Thyroid gland (tissue), 4 donors: ENCODE data around the gene PRR14.

Experiments
- POLR2A ChIP-seq, 2 donors: fragments of 450-650 bp; IDR thresholded peaks; one replicate each; pipeline ENCODE4 v1.6.1; 2017; ENCODE audit warnings: antibody characterized with exemption in 2 of 2, mild to moderate bottlenecking in 2 of 2, moderate library complexity in 1 of 2
- TF ChIP-seq, protein P1 (sequence below), 6 experiments: fragments of 200-600 bp in 3 of 6; fragments of 450-650 bp in 3 of 6; sonication (generic) in 3 of 6; IDR thresholded peaks; one replicate each; pipeline ENCODE4 v1.5.1; 2016 to 2019; ENCODE audit warnings: antibody characterized with exemption in 6 of 6, mild to moderate bottlenecking in 2 of 6, inconsistent platforms in 1 of 6, moderate library complexity in 1 of 6

DNA sequence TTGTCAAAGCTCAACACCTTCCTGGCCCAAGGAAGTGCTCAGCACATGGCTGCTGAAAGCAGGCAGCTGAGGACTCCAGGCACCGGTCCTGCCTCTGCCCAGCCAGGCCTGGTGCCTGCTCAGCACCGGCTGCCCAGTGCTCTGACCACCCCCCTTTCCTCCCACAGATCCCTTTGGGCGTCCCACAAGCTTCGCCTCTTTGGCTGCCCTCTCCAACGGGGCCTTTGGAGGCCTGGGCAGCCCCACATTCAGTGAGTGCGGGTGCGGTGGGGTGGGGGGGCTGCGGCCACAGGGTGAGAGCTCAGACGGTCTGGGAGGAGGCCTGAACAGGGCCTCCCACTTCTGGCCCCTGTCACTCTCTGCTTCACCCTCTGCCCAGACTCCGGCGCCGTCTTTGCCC, 17.6 kb downstream of the PRR14 start:
- TF ChIP-seq, protein P1, sequence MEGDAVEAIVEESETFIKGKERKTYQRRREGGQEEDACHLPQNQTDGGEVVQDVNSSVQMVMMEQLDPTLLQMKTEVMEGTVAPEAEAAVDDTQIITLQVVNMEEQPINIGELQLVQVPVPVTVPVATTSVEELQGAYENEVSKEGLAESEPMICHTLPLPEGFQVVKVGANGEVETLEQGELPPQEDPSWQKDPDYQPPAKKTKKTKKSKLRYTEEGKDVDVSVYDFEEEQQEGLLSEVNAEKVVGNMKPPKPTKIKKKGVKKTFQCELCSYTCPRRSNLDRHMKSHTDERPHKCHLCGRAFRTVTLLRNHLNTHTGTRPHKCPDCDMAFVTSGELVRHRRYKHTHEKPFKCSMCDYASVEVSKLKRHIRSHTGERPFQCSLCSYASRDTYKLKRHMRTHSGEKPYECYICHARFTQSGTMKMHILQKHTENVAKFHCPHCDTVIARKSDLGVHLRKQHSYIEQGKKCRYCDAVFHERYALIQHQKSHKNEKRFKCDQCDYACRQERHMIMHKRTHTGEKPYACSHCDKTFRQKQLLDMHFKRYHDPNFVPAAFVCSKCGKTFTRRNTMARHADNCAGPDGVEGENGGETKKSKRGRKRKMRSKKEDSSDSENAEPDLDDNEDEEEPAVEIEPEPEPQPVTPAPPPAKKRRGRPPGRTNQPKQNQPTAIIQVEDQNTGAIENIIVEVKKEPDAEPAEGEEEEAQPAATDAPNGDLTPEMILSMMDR (IDR thresholded peaks at IDR 0.05) = no peak
- TF ChIP-seq POLR2A (IDR thresholded peaks at IDR 0.05) = no peak
